ENCODE measurements around the gene PTAR1.
A peak's percentile ranks its signal among the peaks of the same experiment; 100 is the strongest.

The PTAR1 gene

GRCh38 chr9:69715825-69716224, 44.0 kb downstream of the PTAR1 start (continued):
- TF ChIP-seq, protein P1, sequence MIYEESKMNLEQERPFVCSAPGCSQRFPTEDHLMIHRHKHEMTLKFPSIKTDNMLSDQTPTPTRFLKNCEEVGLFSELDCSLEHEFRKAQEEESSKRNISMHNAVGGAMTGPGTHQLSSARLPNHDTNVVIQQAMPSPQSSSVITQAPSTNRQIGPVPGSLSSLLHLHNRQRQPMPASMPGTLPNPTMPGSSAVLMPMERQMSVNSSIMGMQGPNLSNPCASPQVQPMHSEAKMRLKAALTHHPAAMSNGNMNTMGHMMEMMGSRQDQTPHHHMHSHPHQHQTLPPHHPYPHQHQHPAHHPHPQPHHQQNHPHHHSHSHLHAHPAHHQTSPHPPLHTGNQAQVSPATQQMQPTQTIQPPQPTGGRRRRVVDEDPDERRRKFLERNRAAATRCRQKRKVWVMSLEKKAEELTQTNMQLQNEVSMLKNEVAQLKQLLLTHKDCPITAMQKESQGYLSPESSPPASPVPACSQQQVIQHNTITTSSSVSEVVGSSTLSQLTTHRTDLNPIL (CRISPR knock-in tag; IDR thresholded peaks at IDR 0.05; ENCODE audit: low read depth): no peak
- TF ChIP-seq ZNF70 (CRISPR knock-in tag; IDR thresholded peaks at IDR 0.05) (no peak), OSR1 (CRISPR knock-in tag; IDR thresholded peaks at IDR 0.05) (no peak), BACH2 (CRISPR knock-in tag; IDR thresholded peaks at IDR 0.05; ENCODE audit: borderline replicate concordance) (no peak), GLIS3 (CRISPR knock-in tag; IDR thresholded peaks at IDR 0.05) (no peak), ISL1 (CRISPR knock-in tag; IDR thresholded peaks at IDR 0.05) (no peak), RARB (CRISPR knock-in tag; IDR thresholded peaks at IDR 0.05) (no peak)

GRCh38 chr9:69715096-69715495, 44.7 kb downstream of the PTAR1 start:
- no peak for ATAC-seq
- TF ChIP-seq PPARA (CRISPR knock-in tag; IDR thresholded peaks at IDR 0.05; ENCODE audit: borderline replicate concordance) (no peak), ZC3H10 (CRISPR knock-in tag; IDR thresholded peaks at IDR 0.05) (no peak), ZNF565 (CRISPR knock-in tag; conservative IDR thresholded peaks at IDR 0.05; ENCODE audit: low read depth) (no peak), ISL1 (CRISPR knock-in tag; IDR thresholded peaks at IDR 0.05) (no peak), ZFP30 (CRISPR knock-in tag; IDR thresholded peaks at IDR 0.05) (no peak)
- TF ChIP-seq, protein P2, sequence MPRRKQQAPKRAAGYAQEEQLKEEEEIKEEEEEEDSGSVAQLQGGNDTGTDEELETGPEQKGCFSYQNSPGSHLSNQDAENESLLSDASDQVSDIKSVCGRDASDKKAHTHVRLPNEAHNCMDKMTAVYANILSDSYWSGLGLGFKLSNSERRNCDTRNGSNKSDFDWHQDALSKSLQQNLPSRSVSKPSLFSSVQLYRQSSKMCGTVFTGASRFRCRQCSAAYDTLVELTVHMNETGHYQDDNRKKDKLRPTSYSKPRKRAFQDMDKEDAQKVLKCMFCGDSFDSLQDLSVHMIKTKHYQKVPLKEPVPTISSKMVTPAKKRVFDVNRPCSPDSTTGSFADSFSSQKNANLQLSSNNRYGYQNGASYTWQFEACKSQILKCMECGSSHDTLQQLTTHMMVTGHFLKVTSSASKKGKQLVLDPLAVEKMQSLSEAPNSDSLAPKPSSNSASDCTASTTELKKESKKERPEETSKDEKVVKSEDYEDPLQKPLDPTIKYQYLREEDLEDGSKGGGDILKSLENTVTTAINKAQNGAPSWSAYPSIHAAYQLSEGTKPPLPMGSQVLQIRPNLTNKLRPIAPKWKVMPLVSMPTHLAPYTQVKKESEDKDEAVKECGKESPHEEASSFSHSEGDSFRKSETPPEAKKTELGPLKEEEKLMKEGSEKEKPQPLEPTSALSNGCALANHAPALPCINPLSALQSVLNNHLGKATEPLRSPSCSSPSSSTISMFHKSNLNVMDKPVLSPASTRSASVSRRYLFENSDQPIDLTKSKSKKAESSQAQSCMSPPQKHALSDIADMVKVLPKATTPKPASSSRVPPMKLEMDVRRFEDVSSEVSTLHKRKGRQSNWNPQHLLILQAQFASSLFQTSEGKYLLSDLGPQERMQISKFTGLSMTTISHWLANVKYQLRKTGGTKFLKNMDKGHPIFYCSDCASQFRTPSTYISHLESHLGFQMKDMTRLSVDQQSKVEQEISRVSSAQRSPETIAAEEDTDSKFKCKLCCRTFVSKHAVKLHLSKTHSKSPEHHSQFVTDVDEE (CRISPR knock-in tag; IDR thresholded peaks at IDR 0.05): no peak

DNA sequence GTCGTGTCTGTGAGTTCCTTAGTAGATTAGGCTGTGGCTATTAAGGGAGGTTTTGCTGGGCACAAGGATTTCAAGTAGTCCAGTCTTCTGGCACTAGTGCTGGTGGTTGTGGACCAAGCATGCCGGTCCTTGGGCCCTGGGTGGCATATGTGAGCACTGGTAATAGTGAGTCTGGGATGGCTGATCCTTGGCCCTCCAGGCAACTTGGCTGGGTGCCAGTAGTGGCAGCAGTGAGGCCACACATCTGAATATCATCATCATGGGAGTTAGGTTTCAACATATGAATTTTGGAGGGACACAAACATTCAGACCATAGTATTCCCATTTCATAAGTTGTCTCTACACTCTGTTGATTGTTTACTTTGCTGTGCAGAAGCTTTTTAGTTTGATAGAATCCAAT, 62.3 kb downstream of the PTAR1 start:
- ATAC-seq: no peak
- TF ChIP-seq, protein P3, sequence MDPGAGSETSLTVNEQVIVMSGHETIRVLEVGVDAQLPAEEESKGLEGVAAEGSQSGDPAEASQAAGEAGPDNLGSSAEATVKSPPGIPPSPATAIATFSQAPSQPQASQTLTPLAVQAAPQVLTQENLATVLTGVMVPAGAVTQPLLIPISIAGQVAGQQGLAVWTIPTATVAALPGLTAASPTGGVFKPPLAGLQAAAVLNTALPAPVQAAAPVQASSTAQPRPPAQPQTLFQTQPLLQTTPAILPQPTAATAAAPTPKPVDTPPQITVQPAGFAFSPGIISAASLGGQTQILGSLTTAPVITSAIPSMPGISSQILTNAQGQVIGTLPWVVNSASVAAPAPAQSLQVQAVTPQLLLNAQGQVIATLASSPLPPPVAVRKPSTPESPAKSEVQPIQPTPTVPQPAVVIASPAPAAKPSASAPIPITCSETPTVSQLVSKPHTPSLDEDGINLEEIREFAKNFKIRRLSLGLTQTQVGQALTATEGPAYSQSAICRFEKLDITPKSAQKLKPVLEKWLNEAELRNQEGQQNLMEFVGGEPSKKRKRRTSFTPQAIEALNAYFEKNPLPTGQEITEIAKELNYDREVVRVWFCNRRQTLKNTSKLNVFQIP (CRISPR knock-in tag; IDR thresholded peaks at IDR 0.05; ENCODE audit: borderline replicate concordance, low read depth): no peak
- TF ChIP-seq CSDC2 (CRISPR knock-in tag; IDR thresholded peaks at IDR 0.05) (no peak), ARNTL (CRISPR knock-in tag; IDR thresholded peaks at IDR 0.05; ENCODE audit: borderline replicate concordance, low read depth) (no peak), ISL1 (CRISPR knock-in tag; IDR thresholded peaks at IDR 0.05) (no peak), PPARA (CRISPR knock-in tag; IDR thresholded peaks at IDR 0.05; ENCODE audit: borderline replicate concordance) (no peak), GLIS3 (CRISPR knock-in tag; IDR thresholded peaks at IDR 0.05) (no peak), ZNF565 (CRISPR knock-in tag; conservative IDR thresholded peaks at IDR 0.05; ENCODE audit: low read depth) (no peak), TOX (CRISPR knock-in tag; IDR thresholded peaks at IDR 0.05; ENCODE audit: borderline replicate concordance) (no peak), ESRRG (CRISPR knock-in tag; IDR thresholded peaks at IDR 0.05) (no peak), OSR1 (CRISPR knock-in tag; IDR thresholded peaks at IDR 0.05) (no peak)
- TF ChIP-seq, protein P4, sequence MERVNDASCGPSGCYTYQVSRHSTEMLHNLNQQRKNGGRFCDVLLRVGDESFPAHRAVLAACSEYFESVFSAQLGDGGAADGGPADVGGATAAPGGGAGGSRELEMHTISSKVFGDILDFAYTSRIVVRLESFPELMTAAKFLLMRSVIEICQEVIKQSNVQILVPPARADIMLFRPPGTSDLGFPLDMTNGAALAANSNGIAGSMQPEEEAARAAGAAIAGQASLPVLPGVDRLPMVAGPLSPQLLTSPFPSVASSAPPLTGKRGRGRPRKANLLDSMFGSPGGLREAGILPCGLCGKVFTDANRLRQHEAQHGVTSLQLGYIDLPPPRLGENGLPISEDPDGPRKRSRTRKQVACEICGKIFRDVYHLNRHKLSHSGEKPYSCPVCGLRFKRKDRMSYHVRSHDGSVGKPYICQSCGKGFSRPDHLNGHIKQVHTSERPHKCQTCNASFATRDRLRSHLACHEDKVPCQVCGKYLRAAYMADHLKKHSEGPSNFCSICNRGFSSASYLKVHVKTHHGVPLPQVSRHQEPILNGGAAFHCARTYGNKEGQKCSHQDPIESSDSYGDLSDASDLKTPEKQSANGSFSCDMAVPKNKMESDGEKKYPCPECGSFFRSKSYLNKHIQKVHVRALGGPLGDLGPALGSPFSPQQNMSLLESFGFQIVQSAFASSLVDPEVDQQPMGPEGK (CRISPR knock-in tag; IDR thresholded peaks at IDR 0.05; ENCODE audit: borderline replicate concordance): no peak
- TF ChIP-seq, protein P1 (CRISPR knock-in tag; IDR thresholded peaks at IDR 0.05; ENCODE audit: low read depth): no peak

DNA sequence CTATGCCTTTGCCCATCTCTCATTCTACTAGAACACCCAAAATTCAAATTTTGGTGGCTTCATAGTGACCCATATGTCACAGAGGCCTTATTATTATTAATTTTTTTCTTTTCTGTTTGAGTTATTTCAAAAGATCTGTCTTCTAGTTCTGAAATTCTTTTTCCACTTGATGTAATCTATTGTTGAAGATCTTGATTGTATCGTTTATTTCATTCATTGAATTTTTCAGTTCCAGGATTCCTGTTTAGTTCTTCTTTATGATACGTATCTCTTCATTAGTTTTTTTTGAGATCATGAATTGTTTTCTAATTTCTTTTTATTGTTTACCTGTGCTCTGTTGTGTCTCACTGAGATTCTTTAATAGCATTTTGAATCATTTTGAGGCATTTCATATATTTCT, 63.0 kb downstream of the PTAR1 start:
- TF ChIP-seq TCF4 (CRISPR knock-in tag; IDR thresholded peaks at IDR 0.05; ENCODE audit: borderline replicate concordance) (no peak), OSR1 (CRISPR knock-in tag; IDR thresholded peaks at IDR 0.05) (no peak), ISL1 (CRISPR knock-in tag; IDR thresholded peaks at IDR 0.05) (no peak), PPARA (CRISPR knock-in tag; IDR thresholded peaks at IDR 0.05; ENCODE audit: borderline replicate concordance) (no peak), ZFP30 (CRISPR knock-in tag; IDR thresholded peaks at IDR 0.05) (0 out of 2 replicates have a peak, but pooled peaks have one; percentile 31)
- TF ChIP-seq, protein P3 (CRISPR knock-in tag; IDR thresholded peaks at IDR 0.05; ENCODE audit: borderline replicate concordance, low read depth): no peak
- ATAC-seq: no peak

All from SK-N-SH treated with all-trans-retinoic acid at 6 μM for 48 hours (cell line).